ENCODE measurements around the gene RASGRP3. TPM values are rescaled to one million over a fixed set of nuclear protein-coding genes. Genes with fewer than 3 reads are reported as not detected.

The RASGRP3 gene
- total and polyA plus RNA-seq, 2 of the 13 experiments (the other 11 are each of a cell fraction or from before 2014, with no cell fraction given), result 0.01 TPM; not detected in 1

- no peak overlapping the region for H2AFZ ChIP-seq (ENCODE audit: low read length)
- in situ Hi-C loops (cut with HindIII; ENCODE audit: extremely low pct_ligation_motif_present, low pct_unique_long_range_greater_than_20kb), result no loop called here
Observed at GRCh38 chr2:33482518-33482917, 6.1 kb downstream of the RASGRP3 start.

More at GRCh38 chr2:33482518-33482917, 6.1 kb downstream of the RASGRP3 start:
- H3K27ac ChIP-seq (ENCODE audit: extremely low read length, insufficient read depth, low read length), result no peak overlapping the region
- 54% methylated on average over 2 of the region's 2 CpGs for WGBS (ENCODE audit: low lambda C conversion rate)
- ATAC-seq (no peak), DNase-seq (ENCODE audit: low spot score) (no peak), FAIRE-seq (no peak)
- H3K4me2 ChIP-seq (ENCODE audit: low read depth, low read length), result no peak overlapping the region
- CTCF ChIA-PET (ENCODE audit: low intra/inter-chr PET ratio, low total read pairs), result no interaction called here
- no peak overlapping the region for H3K4me3 ChIP-seq (replicated peaks in 1 of 3; ENCODE audit: insufficient read depth in 1 of 3, low read depth in 2 of 3, low read length in 3 of 3)
- no peaks in the 10 kb centered on the region for H4K20me1 ChIP-seq (ENCODE audit: insufficient read depth, low read length)
- intact Hi-C loops (cut with micrococcal nuclease; ENCODE audit: unreplicated experiment), result no loop called here
- H3K27me3 ChIP-seq (ENCODE audit: control insufficient read depth in 1 of 2, insufficient read depth in 2 of 2, low read length in 2 of 2), result peaks cover 0 to 11% of the 10 kb centered on the region in 2 experiments; a peak in 2 of 5 replicates
- H3K79me2 ChIP-seq (ENCODE audit: insufficient read depth, low read length), result no peaks in the 10 kb centered on the region
- no peak for TF ChIP-seq ZBTB39 (CRISPR knock-in tag; IDR thresholded peaks at IDR 0.05)
- TF ChIP-seq SNAPC4 (CRISPR knock-in tag; IDR thresholded peaks at IDR 0.05), result no peak
- no peak for TF ChIP-seq ZBTB3 (CRISPR knock-in tag; IDR thresholded peaks at IDR 0.05; ENCODE audit: borderline replicate concordance, low read depth)
- TF ChIP-seq TERF1 (CRISPR knock-in tag; IDR thresholded peaks at IDR 0.05), result no peak
- no peak for TF ChIP-seq HNRNPH1 (optimal IDR thresholded peaks at IDR 0.05; ENCODE audit: low read depth, low read length)
- TF ChIP-seq CEBPZ (IDR thresholded peaks at IDR 0.05; ENCODE audit: low read length), result no peak
- no peak for TF ChIP-seq ZNF251 (CRISPR knock-in tag; IDR thresholded peaks at IDR 0.05)
- TF ChIP-seq ZNF550 (CRISPR knock-in tag; IDR thresholded peaks at IDR 0.05; ENCODE audit: borderline replicate concordance), result no peak
- TF ChIP-seq POLR2AphosphoS2 (IDR thresholded peaks at IDR 0.05; ENCODE audit: low read depth, low read length), result no peak
- POLR2A ChIA-PET, result no interaction called here
- no peak overlapping the region for H3K9ac ChIP-seq (ENCODE audit: insufficient read depth, low read depth, low read length)
- no TSS peak for BruUV-seq (replicated peaks)
- peaks cover 5% of the 10 kb centered on the region; the same call in 1 of the 2 replicates for H3K4me1 ChIP-seq (ENCODE audit: insufficient read depth, low read length)
- no peaks in the 10 kb centered on the region for H3K36me3 ChIP-seq (replicated peaks in 1 of 2; ENCODE audit: control insufficient read depth in 1 of 2, insufficient read depth in 2 of 2, low read length in 2 of 2)
- H3K9me3 ChIP-seq (ENCODE audit: low read length), result peaks cover 11% of the 10 kb centered on the region; the same call in 1 of the 2 replicates
